Hepatocyte (in vitro differentiated cells): ENCODE measurements around the gene CNTN4. TPM values are rescaled to one million over a fixed set of nuclear protein-coding genes. Genes with fewer than 3 reads are reported as not detected.
"Not testable (repeated sequence)": the region's sequence is repeated elsewhere in the genome, so short reads cannot be mapped to it uniquely, and the experiment has no call there.

Experiments
- DNase-seq: peaks from one replicate; pipeline ENCODE4 v3.0.0-alpha.2; 2016; ENCODE audit warnings: low spot score
- H2AFZ ChIP-seq: fragments of 200-600 bp; sonication (generic); 2 replicates; pipeline ENCODE4 v1.6.0; 2016; ENCODE audit warnings: antibody characterized with exemption, mild to moderate bottlenecking
- H3K27ac ChIP-seq: fragments of 200-600 bp; sonication (generic); 2 replicates; pipeline ENCODE4 v1.5.1; 2016; ENCODE audit warnings: mild to moderate bottlenecking
- H3K27me3 ChIP-seq: fragments of 200-600 bp; sonication (generic); 2 replicates; pipeline ENCODE4 v1.6.1; 2016
- H3K36me3 ChIP-seq: fragments of 200-600 bp; sonication (generic); replicated peaks from 2 replicates; pipeline ENCODE4 v1.5.1; 2016; ENCODE audit warnings: low read depth; ENCODE audit not compliant: insufficient read depth
- H3K4me1 ChIP-seq: fragments of 200-600 bp; sonication (generic); 2 replicates; pipeline ENCODE4 v1.5.1; 2016; ENCODE audit warnings: mild to moderate bottlenecking, moderate library complexity; ENCODE audit not compliant: insufficient read depth
- H3K4me2 ChIP-seq: fragments of 200-600 bp; sonication (generic); 2 replicates; pipeline ENCODE4 v1.6.0; 2016
- H3K4me3 ChIP-seq: fragments of 200-600 bp; sonication (generic); 2 replicates; pipeline ENCODE4 v1.5.1; 2016; ENCODE audit warnings: mild to moderate bottlenecking
- H3K79me2 ChIP-seq: fragments of 200-600 bp; sonication (generic); 2 replicates; pipeline ENCODE4 v1.6.0; 2017; ENCODE audit warnings: mild to moderate bottlenecking
- H3K9me2 ChIP-seq: fragments of 200-600 bp; sonication (generic); replicated peaks from 2 replicates; pipeline ENCODE4 v1.6.0; 2017; ENCODE audit warnings: mild to moderate bottlenecking; ENCODE audit not compliant: insufficient read depth
- H3K9me3 ChIP-seq: fragments of 200-600 bp; sonication (generic); 2 replicates; pipeline ENCODE4 v1.5.1; 2016; ENCODE audit warnings: low read depth, mild to moderate bottlenecking
- H4K20me1 ChIP-seq: fragments of 200-600 bp; sonication (generic); 2 replicates; pipeline ENCODE4 v1.6.0; 2016; ENCODE audit warnings: mild to moderate bottlenecking; ENCODE audit not compliant: insufficient read depth, poor library complexity, severe bottlenecking
- CTCF ChIP-seq: fragments of 200-600 bp; sonication (generic); IDR thresholded peaks from 2 replicates; pipeline ENCODE4 v1.5.1; 2016; ENCODE audit warnings: antibody characterized with exemption, mild to moderate bottlenecking; ENCODE audit not compliant: poor library complexity
- EZH2 ChIP-seq: fragments of 200-600 bp; sonication (generic); IDR thresholded peaks from 2 replicates; pipeline ENCODE4 v1.6.1; 2016; ENCODE audit warnings: antibody characterized with exemption, mild to moderate bottlenecking, borderline replicate concordance
- EZH2phosphoT487 ChIP-seq: fragments of 200-600 bp; sonication (generic); IDR thresholded peaks from one replicate; pipeline ENCODE4 v1.6.1; 2018; ENCODE audit warnings: antibody characterized with exemption, mild to moderate bottlenecking, low read depth, moderate library complexity; ENCODE audit not compliant: unreplicated experiment, severe bottlenecking
- WGBS: methylation state at CpG from one replicate; pipeline ENCODE4 v1.1.6; 2016; ENCODE audit warnings: low lambda C conversion rate; ENCODE audit errors: missing lambda C conversion rate; 5-methylcytosine and 5-hydroxymethylcytosine counted together
- polyA plus RNA-seq: library from polyadenylated mRNA; unstranded; fragments of >200 nt; fragmentation: Nextera tagmentation; extraction: Ambion mirVana; gene quantifications from 2 replicates; pipeline ENCODE4 v1.2.1, GENCODE V29; 2016
- total RNA-seq: library from RNA; depleted of rRNA; stranded (reverse); fragments of >200 nt; gene quantifications from 2 replicates; pipeline ENCODE4 v1.2.3, GENCODE V29; 2014

Gene CNTN4
- total and polyA plus RNA-seq, 2 experiments from 2014 or later, result 17.6 to 30.3 TPM

GRCh38 chr3:2526926-2527325 is 428.3 kb downstream of the CNTN4 start:
- Histone ChIP-seq H3K79me2 (no peaks in the 10 kb centered on the region), H3K27ac (no peak overlapping the region), H3K27me3 (no peaks in the 10 kb centered on the region), H3K9me3 (no peaks in the 10 kb centered on the region), H3K36me3 (no peaks in the 10 kb centered on the region), H4K20me1 (no peaks in the 10 kb centered on the region), H3K9me2 (no peaks in the 10 kb centered on the region), H3K4me1 (no peaks in the 10 kb centered on the region), H3K4me3 (no peak overlapping the region), H2AFZ (no peak overlapping the region), H3K4me2 (no peak overlapping the region)
- DNase-seq, result peak; percentile 19
- 18% methylated on average over 1 of the region's 1 CpG for WGBS
- TF ChIP-seq EZH2, result no peak
- no peak for TF ChIP-seq EZH2phosphoT487
- no peak for TF ChIP-seq CTCF

DNA sequence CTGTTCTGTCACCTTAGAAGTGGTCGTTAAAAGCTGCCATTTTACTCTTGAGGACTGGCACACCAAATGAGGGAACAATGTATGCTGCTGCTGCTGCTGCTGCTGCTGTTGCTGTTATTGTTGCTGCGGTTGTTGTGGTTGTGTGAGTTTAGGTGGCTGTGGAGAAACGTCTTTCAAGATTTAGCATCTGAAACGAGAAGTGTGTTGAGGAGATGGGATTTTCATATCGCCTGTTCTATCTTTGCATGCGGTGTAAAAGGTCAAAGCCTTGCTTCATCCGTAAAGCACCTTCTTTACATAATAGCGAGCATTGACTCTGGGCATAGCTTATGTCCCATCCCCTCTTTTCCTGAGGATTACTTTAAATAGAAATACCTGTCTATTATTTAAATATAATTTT is 428.7 kb downstream of the CNTN4 start:
- H3K4me1 ChIP-seq, H3K9me2 ChIP-seq, H3K4me3 ChIP-seq, DNase-seq, H2AFZ ChIP-seq, H3K79me2 ChIP-seq, H3K4me2 ChIP-seq, H3K9me3 ChIP-seq, H4K20me1 ChIP-seq, H3K36me3 ChIP-seq, H3K27me3 ChIP-seq, H3K27ac ChIP-seq: not testable (repeated sequence)
- WGBS, result 56% methylated on average over 8 of the region's 8 CpGs

GRCh38 chr3:2534767-2535166 is 436.1 kb downstream of the CNTN4 start:
- 73% methylated on average over 5 of the region's 6 CpGs for WGBS
- H3K79me2 ChIP-seq, H2AFZ ChIP-seq, DNase-seq, H3K36me3 ChIP-seq, H3K9me3 ChIP-seq, H3K4me3 ChIP-seq, H3K27me3 ChIP-seq, H3K9me2 ChIP-seq, H4K20me1 ChIP-seq, H3K27ac ChIP-seq, H3K4me2 ChIP-seq, H3K4me1 ChIP-seq: not testable (repeated sequence)

DNA sequence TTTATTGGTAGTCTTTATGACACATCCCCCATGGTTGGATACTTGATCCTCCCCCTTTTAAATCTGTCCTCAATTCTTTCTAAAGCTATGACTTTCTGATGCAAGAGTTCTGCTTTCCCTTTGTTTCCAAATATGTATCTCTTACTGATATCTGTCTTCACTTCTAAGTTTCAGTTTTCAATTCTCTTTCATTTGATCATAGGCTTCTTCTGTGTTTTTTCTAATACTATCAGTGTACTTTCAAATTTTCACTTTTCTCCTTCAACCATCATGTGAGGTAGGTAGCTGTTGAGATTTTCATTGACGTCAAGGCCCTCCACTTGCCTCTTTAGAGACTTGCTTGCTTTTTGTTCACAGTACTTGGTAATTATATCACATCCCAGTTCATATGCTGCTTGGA is 436.5 kb downstream of the CNTN4 start:
- H3K4me3 ChIP-seq, result no peak overlapping the region
- 96% methylated on average over 1 of the region's 1 CpG for WGBS
- no peak overlapping the region for H2AFZ ChIP-seq

More for the DNA sequence above, 436.5 kb downstream of the CNTN4 start:
- no peaks in the 10 kb centered on the region for H3K9me3 ChIP-seq
- TF ChIP-seq EZH2 (no peak), CTCF (no peak), EZH2phosphoT487 (no peak)
- no peaks in the 10 kb centered on the region for H3K9me2 ChIP-seq
- DNase-seq, result no peak
- no peak overlapping the region for H3K4me2 ChIP-seq
- no peaks in the 10 kb centered on the region for H3K79me2 ChIP-seq
- H3K4me1 ChIP-seq, result no peaks in the 10 kb centered on the region
- no peaks in the 10 kb centered on the region for H3K36me3 ChIP-seq
- no peaks in the 10 kb centered on the region for H3K27me3 ChIP-seq
- H3K27ac ChIP-seq, result no peak overlapping the region
- no peaks in the 10 kb centered on the region for H4K20me1 ChIP-seq
